ENCODE results near the gene STT3B.
"Not testable (repeated sequence)": the region's sequence is repeated elsewhere in the genome, so short reads cannot be mapped to it uniquely, and the experiment has no call there.

The STT3B gene

GRCh38 chr3:31532587-31533168 lies at the start of gene STT3B:
Gene STT3B (plus strand): TSS chr3:31532925. CDS start chr3:31532999, 74 bp downstream.
- DNase-seq (ENCODE audit: low read depth in 2 of 2): peak; percentile 71 to 76

GRCh38 chr3:31483776-31484175 lies 48.9 kb upstream of the STT3B start:
- DNase-seq (ENCODE audit: low read depth in 2 of 2): no peak

GRCh38 chr3:31485196-31485595 lies 47.5 kb upstream of the STT3B start:
- DNase-seq (ENCODE audit: low read depth in 2 of 2): no peak

DNA sequence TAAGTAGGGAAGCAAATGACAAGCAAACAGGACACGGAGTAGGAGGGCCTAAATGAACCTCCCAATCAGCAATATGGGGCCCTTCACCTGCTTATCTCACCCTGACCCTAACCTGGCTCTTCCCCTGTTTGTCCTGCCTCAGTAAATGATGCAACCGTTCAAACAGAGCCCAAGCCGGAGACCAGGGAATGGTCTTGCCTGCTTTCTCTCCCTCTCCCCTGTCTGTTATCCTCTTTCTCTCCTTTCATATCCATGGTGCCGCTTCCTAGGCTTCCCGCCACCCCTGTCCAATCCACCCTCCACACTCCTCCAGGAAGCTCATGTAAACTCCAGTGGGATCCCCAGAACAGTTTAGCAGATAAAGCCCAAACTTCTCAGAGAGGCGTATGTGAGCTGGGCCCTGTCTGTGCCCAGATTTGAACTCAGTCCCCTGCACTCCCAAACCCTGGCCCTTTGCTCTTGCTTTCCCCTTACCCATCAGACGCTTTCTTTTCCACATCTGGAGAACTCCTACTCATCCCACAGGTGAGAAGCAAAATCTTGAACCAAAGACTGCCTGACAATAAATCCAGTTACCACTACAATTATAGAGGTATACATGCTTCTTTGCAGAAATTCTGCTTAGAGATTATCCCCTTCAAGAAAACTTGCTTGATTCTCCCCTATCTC lies 45.7 kb upstream of the STT3B start:
- DNase-seq (ENCODE audit: low read depth in 2 of 2): no peak

DNA sequence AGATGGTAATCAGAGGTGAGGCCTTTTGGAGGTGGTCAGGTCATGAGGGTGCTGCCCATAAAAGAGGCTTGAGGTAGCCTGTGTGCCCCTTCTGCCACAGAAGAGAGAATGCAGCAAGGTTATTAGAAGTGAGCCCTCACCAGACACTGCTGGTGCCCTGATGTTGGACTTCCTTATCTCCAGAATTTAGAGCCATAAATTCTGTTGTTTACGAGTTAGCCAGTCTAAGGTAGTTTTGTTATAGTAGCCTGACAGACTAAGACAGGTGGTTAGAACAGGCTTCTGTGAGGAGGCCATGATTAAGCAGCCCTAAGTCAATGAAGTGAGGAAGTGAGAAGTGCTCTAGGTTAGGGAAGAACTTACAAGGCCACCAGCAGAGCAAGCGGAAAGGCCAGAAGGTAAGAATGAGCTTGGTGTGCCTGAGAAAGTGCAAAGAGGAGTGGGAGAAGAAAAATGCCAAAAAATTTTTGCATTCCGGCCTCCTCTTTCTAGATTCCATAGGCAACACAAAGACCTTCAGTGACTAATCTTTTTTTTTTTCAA lies 44.2 kb upstream of the STT3B start:
- no peak for DNase-seq (ENCODE audit: low read depth in 2 of 2)

DNA sequence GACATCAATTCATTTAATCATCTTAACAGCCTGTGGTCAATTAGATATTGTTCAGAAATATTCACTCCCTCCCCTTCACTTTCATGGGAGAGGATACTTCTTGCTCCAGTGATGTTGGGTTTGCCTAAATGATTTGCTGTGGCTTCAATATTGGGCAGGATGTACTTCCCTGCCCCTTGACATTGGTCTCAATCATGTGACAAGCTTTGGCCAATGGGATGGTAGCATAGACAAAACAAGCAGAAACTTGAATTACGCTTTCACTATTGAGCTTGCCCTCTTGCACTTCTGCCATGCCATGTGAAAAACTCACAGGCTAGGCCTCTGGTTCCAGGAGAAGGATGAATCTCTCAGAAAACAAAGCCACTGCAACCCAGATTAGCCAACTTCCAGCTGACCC lies 42.2 kb upstream of the STT3B start:
- no peak for DNase-seq (ENCODE audit: low read depth in 2 of 2)

DNA sequence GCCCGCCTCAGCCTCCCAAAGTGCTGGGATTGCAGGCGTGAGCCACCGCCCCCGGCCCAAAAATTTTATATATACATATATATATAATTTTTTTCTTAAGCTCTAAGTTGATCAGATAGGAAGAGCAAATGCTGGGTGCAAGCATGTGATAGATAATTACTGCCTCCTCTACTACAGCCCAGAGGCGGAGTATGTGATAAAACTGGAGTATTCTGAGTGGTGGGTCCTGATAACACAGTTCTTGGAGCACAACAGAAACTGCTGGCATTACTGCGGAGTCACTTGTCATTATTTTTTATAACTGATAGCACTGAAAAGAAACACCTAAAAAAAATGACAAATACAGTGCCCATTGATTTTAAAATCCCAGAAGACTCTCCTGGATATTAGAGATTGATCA lies 41.1 kb upstream of the STT3B start:
- no peak for DNase-seq (ENCODE audit: low read depth in 2 of 2)

GRCh38 chr3:31493149-31493548 lies 39.6 kb upstream of the STT3B start:
- no peak for DNase-seq (ENCODE audit: low read depth in 2 of 2)

DNA sequence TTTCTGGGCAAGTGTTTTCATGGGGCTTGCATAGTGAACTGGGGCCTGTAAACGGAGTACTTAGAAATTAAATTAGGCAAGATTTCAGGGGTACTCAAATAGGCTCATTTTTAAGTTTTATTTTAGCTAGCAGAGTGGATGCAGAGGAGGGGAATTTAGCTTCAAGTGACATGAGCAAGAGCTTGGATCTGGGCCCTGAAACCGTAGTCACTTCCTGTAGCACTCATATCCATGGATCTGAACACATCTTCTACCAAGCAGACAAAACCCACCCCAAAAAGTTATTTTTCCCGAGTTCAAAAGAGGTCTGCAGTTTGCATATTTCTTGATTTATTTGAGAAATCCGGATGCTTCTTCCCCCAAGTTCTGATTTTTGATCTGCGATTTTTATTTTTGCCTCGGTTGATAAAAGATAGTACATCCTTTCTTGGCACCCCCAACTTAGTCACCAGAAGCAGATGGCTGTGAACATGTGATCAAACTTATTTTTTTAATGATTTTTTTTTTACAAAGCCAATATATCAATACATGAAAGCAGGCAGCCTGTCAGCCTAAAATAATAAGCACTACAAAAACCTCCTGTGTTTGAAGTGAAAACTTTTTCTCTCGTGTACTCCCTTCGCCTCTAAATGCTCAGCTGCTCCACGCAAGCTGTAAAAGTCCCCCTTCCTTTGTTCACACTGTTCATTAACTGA lies 36.6 kb upstream of the STT3B start:
- no peak for DNase-seq (ENCODE audit: low read depth in 2 of 2)

DNA sequence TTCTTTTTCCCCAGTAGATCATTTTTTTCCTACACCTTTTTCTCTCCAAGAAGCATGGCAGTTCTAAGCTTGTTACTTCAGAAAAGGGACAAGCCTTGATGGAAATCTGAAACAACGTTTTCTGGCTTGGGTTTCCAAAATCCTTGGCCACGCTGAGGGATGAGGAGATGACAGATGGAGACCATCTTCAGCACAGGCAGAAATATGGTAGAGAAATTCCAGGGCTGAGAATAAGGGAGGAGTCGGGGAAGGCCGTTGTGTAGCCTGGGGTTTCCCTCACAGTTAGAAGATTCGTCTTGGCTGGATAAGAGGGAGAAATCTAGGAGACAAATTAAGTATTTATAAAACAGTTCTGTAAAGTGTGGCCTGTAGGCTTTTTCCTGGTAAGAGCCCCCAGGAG lies 33.9 kb upstream of the STT3B start:
- no peak for DNase-seq (ENCODE audit: low read depth in 2 of 2)

- DNase-seq (ENCODE audit: low read depth in 2 of 2): no peak
Measured at GRCh38 chr3:31499281-31499680, 33.4 kb upstream of the STT3B start.

GRCh38 chr3:31502803-31503221 lies 29.9 kb upstream of the STT3B start:
- DNase-seq (ENCODE audit: low read depth in 2 of 2): no peak

- DNase-seq (ENCODE audit: low read depth in 2 of 2): no peak
Measured at GRCh38 chr3:31503456-31503855, 29.3 kb upstream of the STT3B start.

DNA sequence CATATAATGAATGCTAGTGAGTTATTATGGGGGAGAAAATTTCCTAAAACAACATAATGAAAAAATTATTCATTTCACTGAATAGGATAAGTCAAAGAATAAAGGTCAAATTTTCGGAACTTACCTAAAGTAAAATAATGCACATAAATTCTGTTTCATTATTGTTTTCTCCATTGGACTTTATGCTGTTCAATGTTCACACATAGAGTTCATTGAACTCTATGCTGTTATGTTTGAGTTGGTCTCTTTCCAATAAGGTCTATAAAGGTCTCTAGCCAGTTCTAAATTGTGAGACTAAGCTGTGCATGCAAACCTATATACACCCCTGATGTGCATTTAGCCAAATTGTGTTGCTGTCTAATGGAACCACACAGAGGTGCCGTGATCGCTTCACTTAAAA lies 28.5 kb upstream of the STT3B start:
- no peak for DNase-seq (ENCODE audit: low read depth in 2 of 2)

GRCh38 chr3:31505371-31506048 lies 27.2 kb upstream of the STT3B start:
- no peak for DNase-seq (ENCODE audit: low read depth in 2 of 2)

DNA sequence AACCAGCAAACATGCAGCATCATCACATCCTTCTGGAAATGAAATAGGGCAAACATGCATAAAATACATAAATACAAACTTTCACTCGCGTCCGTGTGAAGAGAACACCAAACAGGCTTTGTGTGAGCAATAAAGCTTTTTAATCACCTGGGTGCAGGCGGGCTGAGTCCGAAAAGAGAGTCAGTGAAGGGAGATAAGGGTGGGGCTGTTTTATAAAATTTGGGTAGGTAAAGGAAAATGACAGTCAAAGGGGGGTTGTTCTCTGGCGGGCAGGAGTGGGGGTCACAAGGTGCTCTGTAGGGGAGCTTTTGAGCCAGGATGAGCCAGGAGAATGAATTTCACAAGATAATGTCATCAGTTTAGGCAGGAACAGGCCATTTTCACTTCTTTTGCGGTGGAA lies 26.2 kb upstream of the STT3B start:
- not testable (repeated sequence) for DNase-seq (ENCODE audit: low read depth in 2 of 2)

GRCh38 chr3:31508452-31509146 lies 24.1 kb upstream of the STT3B start:
- DNase-seq (ENCODE audit: low read depth in 2 of 2): no peak

DNA sequence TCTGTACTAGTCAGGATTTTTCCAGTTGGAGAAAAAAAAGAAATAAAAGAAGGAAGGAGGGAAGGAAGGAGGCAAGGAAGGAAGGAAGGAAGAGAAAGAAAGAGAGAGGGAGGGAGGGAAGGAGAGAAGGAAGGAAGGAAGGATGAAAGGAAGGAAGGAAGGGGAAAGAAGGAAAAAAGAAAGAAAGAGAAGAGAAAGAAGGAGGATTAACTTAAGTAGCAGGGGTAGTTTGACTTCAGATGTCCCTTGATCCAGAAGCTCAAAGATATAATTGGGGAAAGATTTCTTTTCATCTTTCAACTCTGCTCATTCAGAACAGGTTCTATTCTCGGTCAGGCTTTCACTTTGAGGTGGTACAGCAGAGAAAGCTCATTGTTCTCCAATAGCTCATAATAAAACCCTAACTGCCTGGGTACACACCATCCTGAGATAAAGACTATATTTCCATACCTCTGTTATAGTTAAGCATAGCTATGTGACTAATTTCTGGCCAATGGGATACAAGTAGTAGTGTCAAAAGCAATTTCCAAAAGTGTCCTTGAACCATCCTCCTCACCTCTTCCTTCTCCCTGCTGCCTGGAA lies 23.5 kb upstream of the STT3B start:
- no peak for DNase-seq (ENCODE audit: low read depth in 2 of 2)

- no peak for DNase-seq (ENCODE audit: low read depth in 2 of 2)
Measured at GRCh38 chr3:31514570-31514969, 18.2 kb upstream of the STT3B start.

DNA sequence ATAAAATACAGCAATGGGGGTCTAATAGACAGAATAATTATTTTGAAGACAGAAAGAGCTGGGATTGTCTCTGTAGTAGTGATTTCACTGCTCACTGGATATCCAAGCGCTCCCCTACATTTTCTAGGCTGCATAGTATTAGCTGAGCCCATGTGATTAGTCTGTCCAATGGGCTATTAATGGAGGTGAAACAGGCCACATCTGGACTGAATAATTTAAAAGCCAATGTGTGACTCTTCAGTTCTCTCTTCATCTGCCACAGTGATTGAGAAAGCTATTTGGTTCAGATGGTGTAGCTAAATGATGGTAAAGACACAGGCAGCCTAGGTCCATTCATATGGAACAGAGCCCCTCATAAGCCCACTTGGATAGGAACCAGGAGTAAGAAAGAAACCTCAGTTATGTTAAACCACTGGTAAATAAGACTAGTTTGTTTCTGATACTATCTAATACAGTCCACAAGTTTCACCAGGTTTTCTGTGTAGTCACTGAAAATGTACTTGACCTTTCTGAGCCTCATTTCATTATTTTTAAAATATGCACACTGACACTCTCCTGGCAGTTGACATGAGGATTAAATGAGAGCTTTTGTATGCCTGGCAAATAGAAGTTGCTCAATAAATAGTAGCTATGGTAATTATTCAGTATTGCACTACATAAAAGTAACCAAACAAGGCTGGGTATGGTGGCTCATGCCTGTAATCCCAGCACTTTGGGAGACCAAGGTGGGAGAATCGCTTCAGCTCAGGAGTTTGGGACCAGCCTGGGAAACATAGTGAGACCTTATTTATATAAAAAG lies 17.0 kb upstream of the STT3B start:
- no peak for DNase-seq (ENCODE audit: low read depth in 2 of 2)

DNA sequence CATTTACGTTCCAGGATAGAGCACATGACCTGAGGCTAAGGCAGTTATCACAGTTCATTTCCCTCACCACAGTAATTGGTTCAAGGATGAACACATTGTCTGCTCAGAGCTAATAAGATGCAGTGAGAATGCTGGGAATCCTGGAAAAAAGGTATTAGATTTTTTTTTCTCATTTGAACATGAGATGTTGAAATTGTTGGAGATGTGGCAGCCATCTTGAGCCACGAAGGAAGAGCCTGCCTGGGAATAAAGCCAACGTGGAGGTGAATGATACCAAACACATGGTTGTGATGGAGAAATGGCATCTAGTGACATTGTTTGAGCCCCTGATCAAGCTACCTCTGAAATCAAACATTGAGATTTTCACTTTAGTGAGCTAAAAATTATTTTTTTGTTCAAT lies 16.0 kb upstream of the STT3B start:
- no peak for DNase-seq (ENCODE audit: low read depth in 2 of 2)
